Omental fat pad (tissue), 4 donors: ENCODE measurements around the gene FAM204A. TPM values are rescaled to one million over a fixed set of nuclear protein-coding genes. Genes with fewer than 3 reads are reported as not detected.

Experiments
- ATAC-seq: fragments of 150-250 bp; one replicate; pipeline ENCODE4 v1.9.1; 2016; ENCODE audit warnings: mild to moderate bottlenecking, moderate library complexity; ENCODE audit not compliant: low FRiP score
- DNase-seq: peaks from one replicate; pipeline ENCODE4 v3.0.0-alpha.2; 2019; ENCODE audit warnings: low spot score
- CTCF ChIP-seq, 3 donors: fragments of 450-650 bp; IDR thresholded peaks; one replicate each; pipeline ENCODE4 v1.5.1; 2016 to 2017; ENCODE audit warnings: antibody characterized with exemption in 3 of 3, mild to moderate bottlenecking in 3 of 3, moderate library complexity in 2 of 3
- total RNA-seq, 4 donors: library from RNA; depleted of rRNA; stranded (reverse); fragments of >200 nt; gene quantifications; one replicate each; pipeline ENCODE4 v1.1.0, GENCODE V29; 2016

The FAM204A gene
- total RNA-seq, 4 donors from 2014 or later: 25.4 to 57.6 (median 44.0) TPM

- DNase-seq (no peak), ATAC-seq (no peak)
- TF ChIP-seq CTCF (IDR thresholded peaks at IDR 0.05): no peak
These were observed 26.5 kb downstream of the FAM204A start for GRCh38 chr10:118315629-118316028.

GRCh38 chr10:118314882-118315281 lies 27.2 kb downstream of the FAM204A start:
- no peak for DNase-seq
- no peak for TF ChIP-seq CTCF (IDR thresholded peaks at IDR 0.05)
- ATAC-seq: no peak

- TF ChIP-seq CTCF (IDR thresholded peaks at IDR 0.05): no peak
- no peak for ATAC-seq
These were observed 30.6 kb downstream of the FAM204A start for GRCh38 chr10:118311505-118311904.

GRCh38 chr10:118310822-118311221 lies 31.3 kb downstream of the FAM204A start:
- no peak for DNase-seq
- ATAC-seq: no peak
- no peak for TF ChIP-seq CTCF (IDR thresholded peaks at IDR 0.05)

More at GRCh38 chr10:118311505-118311904, 30.6 kb downstream of the FAM204A start:
- no peak for DNase-seq

- DNase-seq (no peak), ATAC-seq (no peak)
- TF ChIP-seq CTCF (IDR thresholded peaks at IDR 0.05): no peak
These were observed 32.2 kb downstream of the FAM204A start for GRCh38 chr10:118309911-118310310.

- DNase-seq: no peak
- no peak for TF ChIP-seq CTCF (IDR thresholded peaks at IDR 0.05)
- ATAC-seq: no peak
These were observed 33.5 kb downstream of the FAM204A start for GRCh38 chr10:118308664-118309063.

GRCh38 chr10:118307859-118308258 lies 34.3 kb downstream of the FAM204A start:
- TF ChIP-seq CTCF (IDR thresholded peaks at IDR 0.05): no peak
- ATAC-seq (no peak), DNase-seq (no peak)
